Measurements from ENCODE around the gene FBXO2.

DNA sequence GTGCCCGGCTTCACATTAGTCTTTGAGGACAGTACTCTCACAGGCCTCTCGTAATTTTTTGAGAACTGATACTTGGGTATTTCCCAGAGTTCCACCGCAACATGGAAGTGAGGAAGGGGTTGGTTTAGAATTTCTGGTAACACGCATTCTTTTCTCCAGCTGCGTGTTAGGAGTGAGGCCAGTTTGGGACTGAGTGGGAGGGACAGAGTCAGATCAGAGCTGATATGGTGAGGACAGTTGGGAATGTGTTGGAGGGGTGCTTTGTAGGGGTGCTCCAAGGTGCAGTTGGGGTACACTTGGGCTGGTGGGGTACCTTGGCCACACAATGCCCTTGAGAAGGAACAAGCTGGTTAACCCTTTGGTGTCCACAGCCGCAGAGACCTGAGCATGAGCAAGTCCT, 16.5 kb upstream of the FBXO2 start:
- TF ChIP-seq RAD21 (IDR thresholded peaks at IDR 0.05; ENCODE audit: low read depth) (no peak), POLR2A (IDR thresholded peaks at IDR 0.05; ENCODE audit: borderline replicate concordance, extremely low read depth, insufficient read depth, insufficient read length) (no peak), POLR2AphosphoS5 (IDR thresholded peaks at IDR 0.05; ENCODE audit: low read depth, low read length) (no peak), SIN3A (IDR thresholded peaks at IDR 0.05; ENCODE audit: low read depth) (no peak), EZH2phosphoT487 (IDR thresholded peaks at IDR 0.05; ENCODE audit: borderline replicate concordance) (no peak), EZH2 (IDR thresholded peaks at IDR 0.05) (no peak), CEBPB (IDR thresholded peaks at IDR 0.05; ENCODE audit: low read depth) (no peak)
- TF ChIP-seq, protein P1, sequence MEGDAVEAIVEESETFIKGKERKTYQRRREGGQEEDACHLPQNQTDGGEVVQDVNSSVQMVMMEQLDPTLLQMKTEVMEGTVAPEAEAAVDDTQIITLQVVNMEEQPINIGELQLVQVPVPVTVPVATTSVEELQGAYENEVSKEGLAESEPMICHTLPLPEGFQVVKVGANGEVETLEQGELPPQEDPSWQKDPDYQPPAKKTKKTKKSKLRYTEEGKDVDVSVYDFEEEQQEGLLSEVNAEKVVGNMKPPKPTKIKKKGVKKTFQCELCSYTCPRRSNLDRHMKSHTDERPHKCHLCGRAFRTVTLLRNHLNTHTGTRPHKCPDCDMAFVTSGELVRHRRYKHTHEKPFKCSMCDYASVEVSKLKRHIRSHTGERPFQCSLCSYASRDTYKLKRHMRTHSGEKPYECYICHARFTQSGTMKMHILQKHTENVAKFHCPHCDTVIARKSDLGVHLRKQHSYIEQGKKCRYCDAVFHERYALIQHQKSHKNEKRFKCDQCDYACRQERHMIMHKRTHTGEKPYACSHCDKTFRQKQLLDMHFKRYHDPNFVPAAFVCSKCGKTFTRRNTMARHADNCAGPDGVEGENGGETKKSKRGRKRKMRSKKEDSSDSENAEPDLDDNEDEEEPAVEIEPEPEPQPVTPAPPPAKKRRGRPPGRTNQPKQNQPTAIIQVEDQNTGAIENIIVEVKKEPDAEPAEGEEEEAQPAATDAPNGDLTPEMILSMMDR (IDR thresholded peaks at IDR 0.05 in 2 of 3, conservative IDR thresholded peaks at IDR 0.05 in 1 of 3; ENCODE audit: borderline replicate concordance in 1 of 3, insufficient read depth in 1 of 3, low read depth in 2 of 3, low read length in 2 of 3): no peak
- TF ChIP-seq, protein P2, sequence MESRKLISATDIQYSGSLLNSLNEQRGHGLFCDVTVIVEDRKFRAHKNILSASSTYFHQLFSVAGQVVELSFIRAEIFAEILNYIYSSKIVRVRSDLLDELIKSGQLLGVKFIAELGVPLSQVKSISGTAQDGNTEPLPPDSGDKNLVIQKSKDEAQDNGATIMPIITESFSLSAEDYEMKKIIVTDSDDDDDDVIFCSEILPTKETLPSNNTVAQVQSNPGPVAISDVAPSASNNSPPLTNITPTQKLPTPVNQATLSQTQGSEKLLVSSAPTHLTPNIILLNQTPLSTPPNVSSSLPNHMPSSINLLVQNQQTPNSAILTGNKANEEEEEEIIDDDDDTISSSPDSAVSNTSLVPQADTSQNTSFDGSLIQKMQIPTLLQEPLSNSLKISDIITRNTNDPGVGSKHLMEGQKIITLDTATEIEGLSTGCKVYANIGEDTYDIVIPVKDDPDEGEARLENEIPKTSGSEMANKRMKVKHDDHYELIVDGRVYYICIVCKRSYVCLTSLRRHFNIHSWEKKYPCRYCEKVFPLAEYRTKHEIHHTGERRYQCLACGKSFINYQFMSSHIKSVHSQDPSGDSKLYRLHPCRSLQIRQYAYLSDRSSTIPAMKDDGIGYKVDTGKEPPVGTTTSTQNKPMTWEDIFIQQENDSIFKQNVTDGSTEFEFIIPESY (IDR thresholded peaks at IDR 0.05; ENCODE audit: extremely low read depth, insufficient replicate concordance, low read length): no peak
